GM12878 (cell line): ENCODE measurements around the gene EIF5. TPM values are rescaled to one million over a fixed set of nuclear protein-coding genes. Genes with fewer than 3 reads are reported as not detected.

ENCODE experiments used
- ATAC-seq: fragments of 200-7000 bp; cut with Tn5 transposase; 3 replicates; pipeline ENCODE4 v1.9.1; 2020; ENCODE audit warnings: mild to moderate bottlenecking, moderate library complexity
- BruUV-seq: library from RNA; stranded (reverse); fragments of 400-500 nt; replicated peaks from 2 replicates; lab custom pipeline; 2021; lab: Mats Ljungman, UMichigan
- CTCF ChIA-PET: fragments of 300-600 bp; sonication (Branson Sonifier 250); formaldehyde crosslinking; extraction: SDS; loops from one replicate; lab custom pipeline; 2021; ENCODE audit warnings: inconsistent platforms; lab: Yijun Ruan, JAX
- POLR2A ChIA-PET: fragments of 350-600 bp; formaldehyde crosslinking; extraction: SDS; loops from one replicate; lab custom pipeline; 2021; ENCODE audit warnings: inconsistent platforms; lab: Charles Lee
- RAD21 ChIA-PET: fragments of 300-600 bp; sonication (Branson Sonifier 250); formaldehyde crosslinking; loops from one replicate; lab custom pipeline; 2023; ENCODE audit warnings: antibody characterized with exemption; ENCODE audit not compliant: unreplicated experiment; lab: Charles Lee
- SMC1A ChIA-PET: fragments of 300-600 bp; sonication (Branson Sonifier 250); formaldehyde crosslinking; loops from one replicate; lab custom pipeline; 2023; ENCODE audit not compliant: unreplicated experiment, uncharacterized antibody; lab: Charles Lee
- DNase-seq: peaks from one replicate; pipeline ENCODE4 v3.0.0-alpha.2; 2011; ENCODE audit warnings: low read depth, low spot score
- FAIRE-seq: peaks from 3 replicates; lab custom pipeline; 2011; peaks lifted over from hg19 to GRCh38; lab: Jason Lieb, UNC
- H2AFZ ChIP-seq: 2 replicates; pipeline ENCODE4 v1.6.0; 2011; ENCODE audit warnings: low read depth, low read length, control low read depth; ENCODE audit not compliant: control insufficient read depth
- H3K27ac ChIP-seq: 2 replicates; pipeline ENCODE4 v1.5.1; 2011; ENCODE audit warnings: control low read depth; ENCODE audit not compliant: control insufficient read depth, insufficient read depth
- H3K27me3 ChIP-seq, 2 experiments: replicated peaks in 1 of 2; 2 replicates each; pipeline versions ENCODE4 v1.6.0 to v1.6.1; 2011; ENCODE audit warnings: low read length in 1 of 2; ENCODE audit not compliant: control insufficient read depth in 2 of 2, insufficient read depth in 2 of 2
- H3K36me3 ChIP-seq, 2 experiments: 2 replicates each; pipeline ENCODE4 v1.5.1; 2011; ENCODE audit warnings: low read length in 1 of 2; ENCODE audit not compliant: control insufficient read depth in 2 of 2, insufficient read depth in 2 of 2
- H3K4me1 ChIP-seq: 2 replicates; pipeline ENCODE4 v1.6.1; 2011; ENCODE audit warnings: mild to moderate bottlenecking, low read length, moderate library complexity, mixed read lengths; ENCODE audit not compliant: control insufficient read depth, insufficient read depth
- H3K4me2 ChIP-seq: 2 replicates; pipeline ENCODE4 v1.6.0; 2011; ENCODE audit warnings: control low read depth; ENCODE audit not compliant: control insufficient read depth, insufficient read depth
- H3K4me3 ChIP-seq: fragments of 200-600 bp; sonication (generic); 2 replicates; pipeline ENCODE4 v1.5.1; 2016
- H3K79me2 ChIP-seq: 2 replicates; pipeline ENCODE4 v1.6.0; 2011; ENCODE audit warnings: low read length; ENCODE audit not compliant: control insufficient read depth, insufficient read depth
- H3K9ac ChIP-seq: 2 replicates; pipeline ENCODE4 v1.8.0; 2011; ENCODE audit warnings: low read length, control low read depth, mixed read lengths; ENCODE audit not compliant: control insufficient read depth, insufficient read depth
- H3K9me3 ChIP-seq: replicated peaks from 3 replicates; pipeline ENCODE4 v1.5.1; 2011; ENCODE audit warnings: mild to moderate bottlenecking, low read length; ENCODE audit not compliant: control insufficient read depth, insufficient read depth
- H4K20me1 ChIP-seq: 2 replicates; pipeline ENCODE4 v1.6.0; 2011; ENCODE audit not compliant: control insufficient read depth, insufficient read depth
- CBX3 ChIP-seq: fragments of 200-600 bp; sonication (generic); IDR thresholded peaks from 2 replicates; pipeline ENCODE4 v1.6.1; 2016; ENCODE audit warnings: low read depth, borderline replicate concordance
- EED ChIP-seq: sonication (generic); IDR thresholded peaks from 2 replicates; pipeline ENCODE4 v1.6.1; 2016; ENCODE audit warnings: antibody characterized with exemption, low read depth
- FOS ChIP-seq: IDR thresholded peaks from 3 replicates; pipeline ENCODE4 v1.6.1; 2011; ENCODE audit warnings: borderline replicate concordance; ENCODE audit not compliant: insufficient read length; ENCODE audit errors: extremely low read depth
- FOXM1 ChIP-seq: IDR thresholded peaks from 2 replicates; pipeline ENCODE4 v1.6.1; 2012; ENCODE audit warnings: low read depth, mild to moderate bottlenecking, inconsistent platforms, low read length, moderate library complexity
- HCFC1 ChIP-seq: fragments of 150-350 bp; IDR thresholded peaks from 2 replicates; pipeline ENCODE4 v1.6.1; 2014; ENCODE audit warnings: low read length
- MTA3 ChIP-seq: IDR thresholded peaks from 2 replicates; pipeline ENCODE4 v1.6.1; 2012; ENCODE audit warnings: low read length, inconsistent platforms, borderline replicate concordance
- NFYA ChIP-seq: IDR thresholded peaks from 2 replicates; pipeline ENCODE4 v1.6.1; 2011; ENCODE audit warnings: low read depth, mild to moderate bottlenecking, low read length, improper control_type of control experiment, borderline replicate concordance
- RAD51 ChIP-seq: fragments of 450-650 bp; IDR thresholded peaks from 2 replicates; pipeline ENCODE4 v1.6.1; 2016; ENCODE audit warnings: moderate library complexity, mild to moderate bottlenecking, inconsistent platforms
- RBBP5 ChIP-seq: fragments of 200-600 bp; sonication (generic); conservative IDR thresholded peaks from 2 replicates; pipeline ENCODE4 v1.6.1; 2016
- ZBED1 ChIP-seq: IDR thresholded peaks from 2 replicates; pipeline ENCODE4 v1.6.1; 2016; ENCODE audit warnings: borderline replicate concordance
- WGBS: methylation state at CpG from one replicate; pipeline ENCODE4 v1.1.6; 2016; ENCODE audit warnings: low lambda C conversion rate; ENCODE audit not compliant: insufficient replicate concordance, insufficient coverage; ENCODE audit errors: missing lambda C conversion rate; 5-methylcytosine and 5-hydroxymethylcytosine counted together
- in situ Hi-C: fragments of 300-500 bp; cut with MboI; formaldehyde crosslinking; loops from 9 replicates; pipeline ENCODE4 v1.14.3; 2018; ENCODE audit warnings: mixed read lengths
- intact Hi-C: fragments of 100-400 bp; cut with micrococcal nuclease; formaldehyde crosslinking; loops from one replicate; pipeline ENCODE4 v1.14.2; 2022; ENCODE audit not compliant: unreplicated experiment
- polyA plus RNA-seq, 11 experiments: library from polyadenylated mRNA; depleted of rRNA in 4 of 11; unstranded in 6 of 11; stranded (reverse) in 5 of 11; fragments of >200 nt; fragmentation: Nextera tagmentation in 4 of 11; fragmentation: Illumina TruSeq in 1 of 11; extraction: Ambion mirVana in 4 of 11; extraction: Trizol in 1 of 11; gene quantifications; 1 replicate in 1 of 11; 2 replicates in 10 of 11; pipeline versions ENCODE4 v1.2.1 to v1.2.3, GENCODE V29; 2011 to 2016; ENCODE audit warnings: inconsistent platforms in 2 of 11, missing spikeins in 2 of 11, low read depth in 1 of 11
- total RNA-seq, 4 experiments: library from RNA; depleted of rRNA in 3 of 4; stranded (reverse); fragments of >200 nt in 3 of 4; fragmentation: Illumina TruSeq in 1 of 4; extraction: Trizol in 1 of 4; gene quantifications; 2 replicates each; pipeline versions ENCODE4 v1.2.1 to v1.2.3, GENCODE V29; 2013 to 2021
- TF ChIP-seq, protein P1 (sequence below): IDR thresholded peaks from 2 replicates; pipeline ENCODE4 v1.6.1; 2012; ENCODE audit warnings: low read length, inconsistent platforms
- TF ChIP-seq, protein P2 (sequence below), 3 experiments: IDR thresholded peaks in 2 of 3; conservative IDR thresholded peaks in 1 of 3; 2 replicates each; pipeline ENCODE4 v1.5.1; 2011; ENCODE audit warnings: low read depth in 3 of 3, low read length in 3 of 3, mild to moderate bottlenecking in 3 of 3, control low read depth in 2 of 3, moderate library complexity in 2 of 3, inconsistent platforms in 1 of 3, mixed read lengths in 1 of 3; ENCODE audit not compliant: control insufficient read depth in 2 of 3, insufficient read depth in 1 of 3; ENCODE audit errors: extremely low read depth in 1 of 3
- TF ChIP-seq, protein P3 (sequence below): fragments of 450-650 bp; IDR thresholded peaks from 2 replicates; pipeline ENCODE4 v1.6.1; 2016; ENCODE audit warnings: mild to moderate bottlenecking
- TF ChIP-seq, protein P4 (sequence below): fragments of 450-650 bp; IDR thresholded peaks from 2 replicates; pipeline ENCODE4 v1.6.1; 2017; ENCODE audit warnings: mild to moderate bottlenecking, low read depth, inconsistent platforms; ENCODE audit not compliant: poor library complexity, severe bottlenecking

EIF5 gene
- total and polyA plus RNA-seq, 10 of the 15 experiments (the other 5 are each of a cell fraction or from before 2014, with no cell fraction given), result 51.2 to 360 (median 115) TPM

DNA sequence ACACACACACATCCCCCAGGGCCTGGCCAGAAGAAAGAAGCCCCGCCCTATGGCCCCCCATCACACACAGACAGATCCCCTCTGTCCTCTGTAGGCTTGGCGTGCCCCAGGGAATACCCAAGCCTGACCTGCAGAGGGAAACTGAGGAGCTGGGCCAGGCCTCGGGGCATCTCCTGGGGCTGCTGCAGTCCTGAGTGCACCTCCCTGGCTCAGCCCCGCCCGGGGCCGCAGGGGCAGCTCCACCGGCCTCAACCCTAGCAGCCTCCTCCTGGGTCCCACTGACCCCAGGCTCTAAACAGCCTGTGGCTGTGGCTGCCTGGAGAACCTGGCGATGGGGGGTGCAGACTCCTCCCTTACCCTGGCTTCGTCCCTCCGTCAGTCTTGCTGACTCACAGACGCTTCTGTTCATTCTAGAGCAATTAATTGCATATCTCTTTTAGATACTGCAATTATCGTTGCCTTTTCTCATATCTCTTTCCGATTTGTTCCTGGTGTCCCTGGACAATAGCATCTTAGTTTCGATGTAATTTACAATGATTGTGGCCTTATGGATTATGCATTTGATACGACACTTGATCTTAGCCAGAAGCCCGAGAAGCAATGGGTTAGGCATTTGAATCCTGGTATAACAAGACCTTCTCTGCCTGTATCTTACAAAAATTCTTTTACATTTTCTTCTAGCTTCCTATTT lies 45.8 kb upstream of the EIF5 start:
- ATAC-seq (no peak), DNase-seq (no peak)

More for the DNA sequence above, 45.8 kb upstream of the EIF5 start:
- SMC1A ChIA-PET, result interaction anchor here (1.0 kb wide), 1 partner anchor 214 kb away, joined by 3 read pairs; no protein-coding TSS in a partner anchor
- no peaks in the 10 kb centered on the region; a peak in 2 of 4 replicates for H3K27me3 ChIP-seq
- WGBS, result 30% methylated on average over 15 of the region's 16 CpGs
- H3K79me2 ChIP-seq, result no peaks in the 10 kb centered on the region
- no peaks in the 10 kb centered on the region for H3K9me3 ChIP-seq
- H3K27ac ChIP-seq, result no peak overlapping the region
- no TSS peak for BruUV-seq
- H3K4me3 ChIP-seq, result no peak overlapping the region
- H3K36me3 ChIP-seq, result no peaks in the 10 kb centered on the region
- H3K9ac ChIP-seq, result no peak overlapping the region
- H2AFZ ChIP-seq, result no peak overlapping the region
- TF ChIP-seq, protein P1, sequence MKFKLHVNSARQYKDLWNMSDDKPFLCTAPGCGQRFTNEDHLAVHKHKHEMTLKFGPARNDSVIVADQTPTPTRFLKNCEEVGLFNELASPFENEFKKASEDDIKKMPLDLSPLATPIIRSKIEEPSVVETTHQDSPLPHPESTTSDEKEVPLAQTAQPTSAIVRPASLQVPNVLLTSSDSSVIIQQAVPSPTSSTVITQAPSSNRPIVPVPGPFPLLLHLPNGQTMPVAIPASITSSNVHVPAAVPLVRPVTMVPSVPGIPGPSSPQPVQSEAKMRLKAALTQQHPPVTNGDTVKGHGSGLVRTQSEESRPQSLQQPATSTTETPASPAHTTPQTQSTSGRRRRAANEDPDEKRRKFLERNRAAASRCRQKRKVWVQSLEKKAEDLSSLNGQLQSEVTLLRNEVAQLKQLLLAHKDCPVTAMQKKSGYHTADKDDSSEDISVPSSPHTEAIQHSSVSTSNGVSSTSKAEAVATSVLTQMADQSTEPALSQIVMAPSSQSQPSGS, result no peak
- TF ChIP-seq ZBED1, result no peak
- no peak for TF ChIP-seq HCFC1
- no peak for TF ChIP-seq FOXM1
- no peak for TF ChIP-seq EED
- TF ChIP-seq, protein P2, sequence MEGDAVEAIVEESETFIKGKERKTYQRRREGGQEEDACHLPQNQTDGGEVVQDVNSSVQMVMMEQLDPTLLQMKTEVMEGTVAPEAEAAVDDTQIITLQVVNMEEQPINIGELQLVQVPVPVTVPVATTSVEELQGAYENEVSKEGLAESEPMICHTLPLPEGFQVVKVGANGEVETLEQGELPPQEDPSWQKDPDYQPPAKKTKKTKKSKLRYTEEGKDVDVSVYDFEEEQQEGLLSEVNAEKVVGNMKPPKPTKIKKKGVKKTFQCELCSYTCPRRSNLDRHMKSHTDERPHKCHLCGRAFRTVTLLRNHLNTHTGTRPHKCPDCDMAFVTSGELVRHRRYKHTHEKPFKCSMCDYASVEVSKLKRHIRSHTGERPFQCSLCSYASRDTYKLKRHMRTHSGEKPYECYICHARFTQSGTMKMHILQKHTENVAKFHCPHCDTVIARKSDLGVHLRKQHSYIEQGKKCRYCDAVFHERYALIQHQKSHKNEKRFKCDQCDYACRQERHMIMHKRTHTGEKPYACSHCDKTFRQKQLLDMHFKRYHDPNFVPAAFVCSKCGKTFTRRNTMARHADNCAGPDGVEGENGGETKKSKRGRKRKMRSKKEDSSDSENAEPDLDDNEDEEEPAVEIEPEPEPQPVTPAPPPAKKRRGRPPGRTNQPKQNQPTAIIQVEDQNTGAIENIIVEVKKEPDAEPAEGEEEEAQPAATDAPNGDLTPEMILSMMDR (IDR thresholded peaks at IDR 0.05 in 2 of 3, conservative IDR thresholded peaks at IDR 0.05 in 1 of 3; ENCODE audit: control insufficient read depth in 2 of 3, extremely low read depth in 1 of 3, insufficient read depth in 1 of 3, low read depth in 3 of 3, low read length in 3 of 3), result no peak
- TF ChIP-seq CBX3, result no peak
- TF ChIP-seq FOS, result no peak
- no peak for TF ChIP-seq MTA3
- TF ChIP-seq, protein P3, sequence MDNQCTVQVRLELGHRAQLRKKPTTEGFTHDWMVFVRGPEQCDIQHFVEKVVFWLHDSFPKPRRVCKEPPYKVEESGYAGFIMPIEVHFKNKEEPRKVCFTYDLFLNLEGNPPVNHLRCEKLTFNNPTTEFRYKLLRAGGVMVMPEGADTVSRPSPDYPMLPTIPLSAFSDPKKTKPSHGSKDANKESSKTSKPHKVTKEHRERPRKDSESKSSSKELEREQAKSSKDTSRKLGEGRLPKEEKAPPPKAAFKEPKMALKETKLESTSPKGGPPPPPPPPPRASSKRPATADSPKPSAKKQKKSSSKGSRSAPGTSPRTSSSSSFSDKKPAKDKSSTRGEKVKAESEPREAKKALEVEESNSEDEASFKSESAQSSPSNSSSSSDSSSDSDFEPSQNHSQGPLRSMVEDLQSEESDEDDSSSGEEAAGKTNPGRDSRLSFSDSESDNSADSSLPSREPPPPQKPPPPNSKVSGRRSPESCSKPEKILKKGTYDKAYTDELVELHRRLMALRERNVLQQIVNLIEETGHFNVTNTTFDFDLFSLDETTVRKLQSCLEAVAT, result no peak
- TF ChIP-seq NFYA, result no peak
- no peak for TF ChIP-seq RAD51
- TF ChIP-seq RBBP5, result no peak
- TF ChIP-seq, protein P4, sequence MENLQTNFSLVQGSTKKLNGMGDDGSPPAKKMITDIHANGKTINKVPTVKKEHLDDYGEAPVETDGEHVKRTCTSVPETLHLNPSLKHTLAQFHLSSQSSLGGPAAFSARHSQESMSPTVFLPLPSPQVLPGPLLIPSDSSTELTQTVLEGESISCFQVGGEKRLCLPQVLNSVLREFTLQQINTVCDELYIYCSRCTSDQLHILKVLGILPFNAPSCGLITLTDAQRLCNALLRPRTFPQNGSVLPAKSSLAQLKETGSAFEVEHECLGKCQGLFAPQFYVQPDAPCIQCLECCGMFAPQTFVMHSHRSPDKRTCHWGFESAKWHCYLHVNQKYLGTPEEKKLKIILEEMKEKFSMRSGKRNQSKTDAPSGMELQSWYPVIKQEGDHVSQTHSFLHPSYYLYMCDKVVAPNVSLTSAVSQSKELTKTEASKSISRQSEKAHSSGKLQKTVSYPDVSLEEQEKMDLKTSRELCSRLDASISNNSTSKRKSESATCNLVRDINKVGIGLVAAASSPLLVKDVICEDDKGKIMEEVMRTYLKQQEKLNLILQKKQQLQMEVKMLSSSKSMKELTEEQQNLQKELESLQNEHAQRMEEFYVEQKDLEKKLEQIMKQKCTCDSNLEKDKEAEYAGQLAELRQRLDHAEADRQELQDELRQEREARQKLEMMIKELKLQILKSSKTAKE, result no peak
- FAIRE-seq, result no peak
- POLR2A ChIA-PET, result interaction anchor here (0.5 kb wide), 1 partner anchor 192 kb away, joined by 6 read pairs; no protein-coding TSS in a partner anchor
- no peaks in the 10 kb centered on the region for H4K20me1 ChIP-seq
- H3K4me2 ChIP-seq, result no peak overlapping the region
- in situ Hi-C loops, result no loop called here
- CTCF ChIA-PET, result interaction anchor here (1.4 kb wide), 1 partner anchor 183 kb away, joined by 5 read pairs; no protein-coding TSS in a partner anchor
- H3K4me1 ChIP-seq, result no peaks in the 10 kb centered on the region
- RAD21 ChIA-PET, result no interaction called here
- intact Hi-C loops, result no loop called here
